GM21390 (cell line): ENCODE measurements around the gene SLIRP.
"Not testable (repeated sequence)": the region's sequence is repeated elsewhere in the genome, so short reads cannot be mapped to it uniquely, and the experiment has no call there.

Source experiments
- ATAC-seq: cut with Tn5 transposase; IDR thresholded peaks from one replicate; pipeline ENCODE4 v1.9.1; 2021; ENCODE audit not compliant: unreplicated experiment

Gene SLIRP

GRCh38 chr14:77707724-77708408, at the start of gene SLIRP, which contains the start of gene ALKBH1:
SLIRP (plus strand) TSS chr14:77708103; CDS start chr14:77708112, 9 bp downstream.
ALKBH1 (minus strand) TSS chr14:77708023; CDS start chr14:77708004, 19 bp downstream.
- peak; percentile 99 for ATAC-seq

GRCh38 chr14:77659831-77660230, 48.1 kb upstream of the SLIRP start:
- ATAC-seq = no peak

- ATAC-seq = no peak
Observed at GRCh38 chr14:77660754-77661153, 47.1 kb upstream of the SLIRP start.

- not testable (repeated sequence) for ATAC-seq
Observed at GRCh38 chr14:77661562-77661961, 46.3 kb upstream of the SLIRP start.

GRCh38 chr14:77663293-77663692, 44.6 kb upstream of the SLIRP start:
- no peak for ATAC-seq

- ATAC-seq = no peak
Observed at GRCh38 chr14:77667331-77667730, 40.6 kb upstream of the SLIRP start.

- ATAC-seq = no peak
Observed at GRCh38 chr14:77673193-77673592, 34.7 kb upstream of the SLIRP start.

GRCh38 chr14:77674931-77675330, 33.0 kb upstream of the SLIRP start:
- ATAC-seq = no peak

- ATAC-seq = no peak
Observed at GRCh38 chr14:77681196-77682157, 26.4 kb upstream of the SLIRP start.

- ATAC-seq = no peak
Observed at GRCh38 chr14:77682158-77682553, 25.7 kb upstream of the SLIRP start.

- no peak for ATAC-seq
Observed at GRCh38 chr14:77691259-77691658, 16.6 kb upstream of the SLIRP start.

- ATAC-seq = peak; percentile 35
Observed at GRCh38 chr14:77707355-77707723, 564 bp upstream of the SLIRP start.

GRCh38 chr14:77708749-77709148, 846 bp downstream of the SLIRP start:
- ATAC-seq = no peak

- no peak for ATAC-seq
Observed at GRCh38 chr14:77709412-77709811, 1.5 kb downstream of the SLIRP start.

- no peak for ATAC-seq
Observed at GRCh38 chr14:77710364-77710763, 2.5 kb downstream of the SLIRP start.

- no peak for ATAC-seq
Observed at GRCh38 chr14:77714926-77715325, 7.0 kb downstream of the SLIRP start.

- ATAC-seq = no peak
Observed at GRCh38 chr14:77717608-77718305, 9.9 kb downstream of the SLIRP start.

GRCh38 chr14:77721437-77721836, 13.5 kb downstream of the SLIRP start:
- no peak for ATAC-seq

GRCh38 chr14:77722301-77722700, 14.4 kb downstream of the SLIRP start:
- no peak for ATAC-seq

- ATAC-seq = no peak
Observed at GRCh38 chr14:77730976-77731497, 23.1 kb downstream of the SLIRP start.
